ENCODE results near the gene MBNL3.
"Not testable (repeated sequence)": the region's sequence is repeated elsewhere in the genome, so short reads cannot be mapped to it uniquely, and the experiment has no call there.

Gene MBNL3

DNA sequence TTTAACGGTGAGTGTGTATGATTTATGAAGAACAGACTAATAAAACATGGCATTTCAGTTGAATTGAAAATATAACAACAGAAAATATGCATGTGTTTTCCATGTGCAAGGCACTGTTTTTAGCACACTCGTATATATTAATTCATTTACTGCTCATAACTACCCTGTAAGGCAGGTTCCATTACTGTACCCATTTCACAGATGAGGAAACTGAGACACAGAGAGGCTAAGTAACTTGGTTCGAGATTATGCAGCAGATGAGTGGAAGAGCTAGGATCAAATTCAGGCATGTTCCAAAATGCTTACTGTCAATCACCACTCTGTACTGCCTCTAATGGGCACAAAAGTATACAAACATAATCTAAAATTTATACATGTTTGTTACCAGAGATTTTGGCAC, 20.4 kb downstream of the MBNL3 start:
- DNase-seq (ENCODE audit: low read depth), result no peak
- no peak overlapping the region for H3K4me3 ChIP-seq (ENCODE audit: low read length)
- TF ChIP-seq, protein P1, sequence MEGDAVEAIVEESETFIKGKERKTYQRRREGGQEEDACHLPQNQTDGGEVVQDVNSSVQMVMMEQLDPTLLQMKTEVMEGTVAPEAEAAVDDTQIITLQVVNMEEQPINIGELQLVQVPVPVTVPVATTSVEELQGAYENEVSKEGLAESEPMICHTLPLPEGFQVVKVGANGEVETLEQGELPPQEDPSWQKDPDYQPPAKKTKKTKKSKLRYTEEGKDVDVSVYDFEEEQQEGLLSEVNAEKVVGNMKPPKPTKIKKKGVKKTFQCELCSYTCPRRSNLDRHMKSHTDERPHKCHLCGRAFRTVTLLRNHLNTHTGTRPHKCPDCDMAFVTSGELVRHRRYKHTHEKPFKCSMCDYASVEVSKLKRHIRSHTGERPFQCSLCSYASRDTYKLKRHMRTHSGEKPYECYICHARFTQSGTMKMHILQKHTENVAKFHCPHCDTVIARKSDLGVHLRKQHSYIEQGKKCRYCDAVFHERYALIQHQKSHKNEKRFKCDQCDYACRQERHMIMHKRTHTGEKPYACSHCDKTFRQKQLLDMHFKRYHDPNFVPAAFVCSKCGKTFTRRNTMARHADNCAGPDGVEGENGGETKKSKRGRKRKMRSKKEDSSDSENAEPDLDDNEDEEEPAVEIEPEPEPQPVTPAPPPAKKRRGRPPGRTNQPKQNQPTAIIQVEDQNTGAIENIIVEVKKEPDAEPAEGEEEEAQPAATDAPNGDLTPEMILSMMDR (conservative IDR thresholded peaks at IDR 0.05; ENCODE audit: low read depth, low read length), result no peak

DNA sequence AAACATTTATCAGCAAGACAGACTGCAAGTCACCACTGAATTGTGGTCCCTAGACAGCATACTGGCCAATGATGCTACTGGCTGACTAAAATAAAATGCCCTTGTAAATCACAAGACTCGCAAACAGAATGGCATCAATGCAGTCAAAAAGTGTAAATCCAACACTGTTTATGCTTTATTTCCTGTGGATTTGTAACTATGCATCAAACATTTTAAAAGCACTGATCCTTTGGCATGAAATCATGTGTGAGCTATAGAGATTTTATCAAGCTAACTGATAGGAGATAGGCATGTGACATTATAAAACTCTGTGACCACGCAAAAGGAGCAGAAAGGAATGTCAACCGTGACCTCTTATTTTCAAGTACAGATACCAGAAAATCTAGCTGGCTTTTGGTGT, 20.8 kb downstream of the MBNL3 start:
- no peak overlapping the region for H3K4me3 ChIP-seq (ENCODE audit: low read length)
- TF ChIP-seq, protein P1 (conservative IDR thresholded peaks at IDR 0.05; ENCODE audit: low read depth, low read length), result no peak
- DNase-seq (ENCODE audit: low read depth), result no peak

- no peak overlapping the region for H3K4me3 ChIP-seq (ENCODE audit: low read length)
- TF ChIP-seq, protein P1 (conservative IDR thresholded peaks at IDR 0.05; ENCODE audit: low read depth, low read length), result no peak
- peak; percentile 48 for DNase-seq (ENCODE audit: low read depth)
Observed at GRCh38 chrX:132467026-132467425, 21.8 kb downstream of the MBNL3 start.

- TF ChIP-seq, protein P1 (conservative IDR thresholded peaks at IDR 0.05; ENCODE audit: low read depth, low read length), result peak; percentile 53
- DNase-seq (ENCODE audit: low read depth), result no peak
- no peak overlapping the region for H3K4me3 ChIP-seq (ENCODE audit: low read length)
Observed at GRCh38 chrX:132463411-132463810, 25.4 kb downstream of the MBNL3 start.

- no peak for DNase-seq (ENCODE audit: low read depth)
- TF ChIP-seq, protein P1 (conservative IDR thresholded peaks at IDR 0.05; ENCODE audit: low read depth, low read length), result no peak
- no peak overlapping the region for H3K4me3 ChIP-seq (ENCODE audit: low read length)
Observed at GRCh38 chrX:132461886-132462285, 27.0 kb downstream of the MBNL3 start.

- TF ChIP-seq, protein P1 (conservative IDR thresholded peaks at IDR 0.05; ENCODE audit: low read depth, low read length), result no peak
- H3K4me3 ChIP-seq (ENCODE audit: low read length), result no peak overlapping the region
- no peak for DNase-seq (ENCODE audit: low read depth)
Observed at GRCh38 chrX:132452911-132453550, 35.8 kb downstream of the MBNL3 start.

- DNase-seq (ENCODE audit: low read depth); H3K4me3 ChIP-seq (ENCODE audit: low read length): not testable (repeated sequence)
Observed at GRCh38 chrX:132445909-132446308, 42.9 kb downstream of the MBNL3 start.
